Endothelial cell of umbilical vein (primary cell): ENCODE results near the gene SAYSD1.

Source experiments
- CTCF ChIP-seq, 2 donors: IDR thresholded peaks; 1 replicate in 1 of 2; 2 replicates in 1 of 2; pipeline ENCODE4 v1.5.1; 2011; ENCODE audit warnings: low read length in 2 of 2, mild to moderate bottlenecking in 2 of 2, moderate library complexity in 2 of 2, control low read depth in 1 of 2, inconsistent platforms in 1 of 2, low read depth in 1 of 2; ENCODE audit not compliant: insufficient read depth in 1 of 2; ENCODE audit errors: extremely low read depth in 1 of 2
- EZH2 ChIP-seq: IDR thresholded peaks from 2 replicates; pipeline ENCODE4 v1.6.1; 2012; ENCODE audit warnings: borderline replicate concordance, low read depth, mild to moderate bottlenecking, moderate library complexity, low read length, inconsistent platforms; ENCODE audit not compliant: severe bottlenecking
- FOS ChIP-seq: IDR thresholded peaks from 2 replicates; pipeline ENCODE4 v1.6.1; 2011; ENCODE audit warnings: mild to moderate bottlenecking, low read length, moderate library complexity, borderline replicate concordance; ENCODE audit not compliant: insufficient read depth
- MYC ChIP-seq: IDR thresholded peaks from one replicate; pipeline ENCODE4 v1.6.1; 2011; ENCODE audit warnings: mild to moderate bottlenecking, low read depth, low read length
- POLR2A ChIP-seq: IDR thresholded peaks from 2 replicates; pipeline ENCODE4 v1.6.1; 2012; ENCODE audit warnings: low read depth, mild to moderate bottlenecking, control low read depth, low read length
- POLR2AphosphoS5 ChIP-seq: IDR thresholded peaks from 2 replicates; pipeline ENCODE4 v1.6.1; 2012; ENCODE audit warnings: low read depth, mild to moderate bottlenecking, control low read depth, low read length, moderate library complexity; ENCODE audit not compliant: insufficient read depth
- TF ChIP-seq, protein P1 (sequence below): IDR thresholded peaks from 2 replicates; pipeline ENCODE4 v1.6.1; 2011; ENCODE audit not compliant: insufficient read depth, insufficient read length

GRCh38 chr6:39091220-39091619 lies 23.8 kb downstream of the SAYSD1 start:
- TF ChIP-seq FOS (no peak), CTCF (IDR thresholded peaks at IDR 0.05; ENCODE audit: extremely low read depth in 1 of 2, insufficient read depth in 1 of 2, low read depth in 1 of 2, low read length in 2 of 2) (no peak), POLR2A (no peak), MYC (no peak), POLR2AphosphoS5 (no peak), EZH2 (no peak)
- TF ChIP-seq, protein P1, sequence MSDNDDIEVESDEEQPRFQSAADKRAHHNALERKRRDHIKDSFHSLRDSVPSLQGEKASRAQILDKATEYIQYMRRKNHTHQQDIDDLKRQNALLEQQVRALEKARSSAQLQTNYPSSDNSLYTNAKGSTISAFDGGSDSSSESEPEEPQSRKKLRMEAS = no peak
